ENCODE measurements around the gene MAP2K5.

MAP2K5 gene

DNA sequence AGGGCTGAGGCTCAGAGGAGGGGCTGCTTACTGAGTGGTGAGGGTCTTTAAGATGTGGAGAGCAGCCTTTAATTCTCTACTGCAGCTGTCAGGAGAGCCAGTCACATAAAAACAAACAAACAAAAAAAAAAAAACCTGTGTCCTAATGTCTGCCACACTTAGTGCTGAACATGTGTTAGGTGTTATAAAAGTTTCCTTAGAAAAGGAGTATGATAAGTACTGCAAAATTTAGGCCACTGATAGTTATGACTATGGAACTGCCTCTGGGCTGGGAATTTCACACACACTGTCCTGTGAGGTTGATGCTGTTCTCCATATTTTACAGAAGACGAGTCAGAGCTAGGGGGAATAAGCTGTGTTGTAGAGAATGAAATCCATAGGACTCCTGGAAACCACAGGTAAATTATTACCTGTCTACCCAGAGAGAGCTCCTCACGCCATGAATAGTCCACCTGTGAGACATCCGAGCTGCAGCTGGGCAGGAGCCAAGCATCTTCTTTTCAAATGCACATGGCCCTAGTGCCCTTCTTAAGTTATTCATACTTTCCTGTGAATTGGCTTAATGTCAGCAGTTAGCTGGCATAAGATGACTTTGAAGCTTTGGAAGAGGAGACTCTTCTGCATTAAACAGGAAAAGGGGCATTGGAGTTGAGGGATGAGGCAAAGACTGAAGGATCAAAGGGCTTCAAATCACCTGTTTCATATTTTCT is 248.3 kb downstream of the MAP2K5 start:
- Histone ChIP-seq H4K91ac (ENCODE audit: low read depth, low read length, poor library complexity) (no peak overlapping the region), H4K8ac (ENCODE audit: low read depth, low read length) (no peak overlapping the region), H3K9ac (ENCODE audit: low read depth, low read length, poor library complexity) (no peak overlapping the region), H3K9me3 (replicated peaks in 1 of 2; ENCODE audit: control insufficient read depth in 2 of 2, insufficient read depth in 1 of 2, low read depth in 1 of 2, low read length in 2 of 2) (peaks cover 0 to 13% of the 10 kb centered on the region in 2 donors), H3K18ac (ENCODE audit: low read length) (no peak overlapping the region), H3K4me1 (ENCODE audit: control insufficient read depth in 2 of 2, insufficient read depth in 1 of 2, low read depth in 1 of 2, low read length in 2 of 2) (peaks cover 4 to 5% of the 10 kb centered on the region in 2 donors), H3K23ac (ENCODE audit: low read depth, low read length, poor library complexity) (no peak overlapping the region), H3K36me3 (replicated peaks in 1 of 2; ENCODE audit: control insufficient read depth in 2 of 2, insufficient read depth in 2 of 2, low read length in 2 of 2) (no peaks in the 10 kb centered on the region), H2BK5ac (ENCODE audit: low read length) (no peak overlapping the region), H3K14ac (ENCODE audit: low read length) (no peak overlapping the region), H3K4ac (ENCODE audit: low read length) (no peak overlapping the region), H3K27ac (replicated peaks; ENCODE audit: low read length) (no peak overlapping the region), H2AK5ac (ENCODE audit: low read depth, low read length) (no peak overlapping the region), H3K4me3 (ENCODE audit: low read length in 2 of 2) (no peak overlapping the region), H3K79me1 (ENCODE audit: low read depth, low read length) (no peaks in the 10 kb centered on the region), H2BK12ac (ENCODE audit: low read length) (no peak overlapping the region), H2BK120ac (ENCODE audit: low read depth, low read length) (no peak overlapping the region), H2BK15ac (ENCODE audit: low read length) (no peak overlapping the region), H3K4me2 (ENCODE audit: insufficient read depth, low read length, poor library complexity, severe bottlenecking) (no peak overlapping the region), H3K27me3 (ENCODE audit: control insufficient read depth in 3 of 3, insufficient read depth in 3 of 3, low read depth in 1 of 3, low read length in 3 of 3) (no peaks in the 10 kb centered on the region), H2AFZ (ENCODE audit: low read length) (no peak overlapping the region)
- no CpG with 5 or more reads among the region's 3 CpGs for WGBS, 2 donors (ENCODE audit: extremely low coverage in 2 of 2, insufficient read length in 2 of 2, insufficient replicate concordance in 1 of 2)
- DNase-seq (ENCODE audit: low spot score), result no peak

DNA sequence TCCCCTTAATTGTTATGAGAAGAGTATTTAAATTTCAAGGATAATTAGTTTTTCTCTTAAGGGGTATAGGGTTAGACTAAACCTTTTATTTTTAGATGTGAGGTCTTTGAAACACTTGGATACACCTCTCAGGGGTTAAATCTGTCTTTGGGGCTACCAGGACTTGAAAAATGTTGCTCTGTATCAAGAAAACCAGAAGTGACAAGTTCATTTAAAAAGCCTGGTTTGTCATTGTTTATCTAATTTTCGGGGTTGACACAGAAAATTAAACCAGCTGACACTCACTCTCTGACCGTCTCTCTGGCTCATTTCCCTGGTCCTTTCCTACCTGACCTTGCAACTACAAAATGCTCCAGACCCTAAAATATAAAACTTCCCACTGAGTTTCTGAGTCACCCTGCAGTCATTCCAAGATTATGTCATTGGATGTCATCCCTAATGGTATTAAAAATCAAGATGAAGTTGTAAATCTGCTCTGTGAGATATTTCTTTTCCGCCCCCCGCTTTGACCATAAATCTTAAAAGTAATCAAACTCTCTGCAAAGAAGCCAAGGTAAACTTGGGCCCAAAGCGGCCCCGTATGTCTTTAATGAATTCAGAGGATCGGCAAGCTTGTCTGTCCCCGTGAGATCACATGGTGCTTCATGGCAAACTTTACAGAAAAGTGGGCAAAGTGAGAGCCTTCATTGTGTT is 249.9 kb downstream of the MAP2K5 start:
- Histone ChIP-seq H3K9ac (ENCODE audit: low read depth, low read length, poor library complexity) (no peak overlapping the region), H3K27me3 (ENCODE audit: control insufficient read depth in 3 of 3, insufficient read depth in 3 of 3, low read depth in 1 of 3, low read length in 3 of 3) (no peaks in the 10 kb centered on the region), H2BK15ac (ENCODE audit: low read length) (no peak overlapping the region), H3K14ac (ENCODE audit: low read length) (no peak overlapping the region), H3K18ac (ENCODE audit: low read length) (no peak overlapping the region), H3K4me3 (ENCODE audit: low read length in 2 of 2) (no peak overlapping the region), H3K36me3 (replicated peaks in 1 of 2; ENCODE audit: control insufficient read depth in 2 of 2, insufficient read depth in 2 of 2, low read length in 2 of 2) (no peaks in the 10 kb centered on the region), H3K23ac (ENCODE audit: low read depth, low read length, poor library complexity) (no peak overlapping the region), H2BK12ac (ENCODE audit: low read length) (no peak overlapping the region), H3K79me1 (ENCODE audit: low read depth, low read length) (no peaks in the 10 kb centered on the region), H2AK5ac (ENCODE audit: low read depth, low read length) (no peak overlapping the region), H3K4me1 (ENCODE audit: control insufficient read depth in 2 of 2, insufficient read depth in 1 of 2, low read depth in 1 of 2, low read length in 2 of 2) (peaks cover 0 to 1% of the 10 kb centered on the region in 2 donors), H3K27ac (replicated peaks; ENCODE audit: low read length) (no peak overlapping the region), H3K4ac (ENCODE audit: low read length) (no peak overlapping the region), H4K91ac (ENCODE audit: low read depth, low read length, poor library complexity) (no peak overlapping the region), H3K4me2 (ENCODE audit: insufficient read depth, low read length, poor library complexity, severe bottlenecking) (no peak overlapping the region), H3K9me3 (replicated peaks in 1 of 2; ENCODE audit: control insufficient read depth in 2 of 2, insufficient read depth in 1 of 2, low read depth in 1 of 2, low read length in 2 of 2) (peaks cover 0 to 13% of the 10 kb centered on the region in 2 donors), H4K8ac (ENCODE audit: low read depth, low read length) (no peak overlapping the region), H2AFZ (ENCODE audit: low read length) (no peak overlapping the region), H2BK5ac (ENCODE audit: low read length) (no peak overlapping the region), H2BK120ac (ENCODE audit: low read depth, low read length) (no peak overlapping the region)
- WGBS, 2 donors (ENCODE audit: extremely low coverage in 2 of 2, insufficient read length in 2 of 2, insufficient replicate concordance in 1 of 2), result no CpG with 5 or more reads among the region's 8 CpGs
- no peak for DNase-seq (ENCODE audit: low spot score)

DNA sequence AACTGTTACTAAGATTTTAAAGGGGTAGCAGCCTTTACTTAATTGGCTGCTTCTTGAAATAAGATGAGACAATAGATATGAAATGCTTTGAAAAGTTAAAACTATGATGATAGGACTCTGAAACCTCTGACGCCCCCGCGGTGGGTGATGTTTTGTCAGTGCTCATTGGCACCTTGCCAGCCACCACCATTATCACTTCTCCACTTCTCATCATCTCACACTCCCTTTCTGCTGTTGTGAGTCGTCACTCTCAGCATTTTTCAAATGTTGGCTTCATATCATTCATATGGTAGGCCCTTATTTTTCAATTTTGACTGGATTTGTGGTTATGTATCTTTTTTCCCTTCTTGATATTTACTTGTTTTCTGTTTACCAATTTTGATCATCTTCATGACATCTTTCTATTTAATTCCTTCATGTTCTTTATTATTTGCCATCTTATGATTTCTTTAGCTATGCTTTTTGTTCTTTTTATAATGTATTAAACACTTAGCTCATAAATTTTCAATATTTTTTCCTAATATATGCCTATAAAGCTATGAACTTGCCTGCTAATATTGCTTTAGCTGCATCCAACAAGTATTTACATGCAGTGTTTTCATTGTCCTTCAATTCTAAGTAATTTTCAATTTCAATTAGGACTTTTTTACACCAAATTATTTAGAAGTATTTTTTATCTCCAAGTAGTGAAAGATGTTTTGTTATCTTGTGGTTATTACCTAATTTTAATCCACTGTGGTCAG is 252.5 kb downstream of the MAP2K5 start:
- Histone ChIP-seq H3K4me2 (ENCODE audit: insufficient read depth, low read length, poor library complexity, severe bottlenecking) (no peak overlapping the region), H3K36me3 (replicated peaks in 1 of 2; ENCODE audit: control insufficient read depth in 2 of 2, insufficient read depth in 2 of 2, low read length in 2 of 2) (no peaks in the 10 kb centered on the region), H3K14ac (ENCODE audit: low read length) (no peak overlapping the region), H3K23ac (ENCODE audit: low read depth, low read length, poor library complexity) (no peak overlapping the region), H2AK5ac (ENCODE audit: low read depth, low read length) (no peak overlapping the region), H3K4me1 (ENCODE audit: control insufficient read depth in 2 of 2, insufficient read depth in 1 of 2, low read depth in 1 of 2, low read length in 2 of 2) (peaks cover 0 to 3% of the 10 kb centered on the region in 2 donors), H3K4ac (ENCODE audit: low read length) (no peak overlapping the region), H3K79me1 (ENCODE audit: low read depth, low read length) (no peaks in the 10 kb centered on the region), H4K8ac (ENCODE audit: low read depth, low read length) (no peak overlapping the region), H3K27me3 (ENCODE audit: control insufficient read depth in 3 of 3, insufficient read depth in 3 of 3, low read depth in 1 of 3, low read length in 3 of 3) (no peaks in the 10 kb centered on the region), H4K91ac (ENCODE audit: low read depth, low read length, poor library complexity) (no peak overlapping the region), H2BK5ac (ENCODE audit: low read length) (no peak overlapping the region), H2BK15ac (ENCODE audit: low read length) (no peak overlapping the region), H3K9me3 (replicated peaks in 1 of 2; ENCODE audit: control insufficient read depth in 2 of 2, insufficient read depth in 1 of 2, low read depth in 1 of 2, low read length in 2 of 2) (peaks cover 0 to 13% of the 10 kb centered on the region in 2 donors), H3K27ac (replicated peaks; ENCODE audit: low read length) (no peak overlapping the region), H3K9ac (ENCODE audit: low read depth, low read length, poor library complexity) (no peak overlapping the region), H3K4me3 (ENCODE audit: low read length in 2 of 2) (no peak overlapping the region), H2BK12ac (ENCODE audit: low read length) (no peak overlapping the region), H2AFZ (ENCODE audit: low read length) (no peak overlapping the region), H2BK120ac (ENCODE audit: low read depth, low read length) (no peak overlapping the region), H3K18ac (ENCODE audit: low read length) (no peak overlapping the region)
- DNase-seq (ENCODE audit: low spot score), result no peak
- WGBS, 2 donors (ENCODE audit: extremely low coverage in 2 of 2, insufficient read length in 2 of 2, insufficient replicate concordance in 1 of 2), result no CpG with 5 or more reads among the region's 4 CpGs

Data from neuronal stem cell (in vitro differentiated cells).